SKM-1 treated with dmso at 0.1 percent for 144 hours (cell line): Measurements from ENCODE around the gene CRADD.
A peak's percentile ranks its signal among the peaks of the same experiment; 100 is the strongest.
"Not testable (repeated sequence)": the region's sequence is repeated elsewhere in the genome, so short reads cannot be mapped to it uniquely, and the experiment has no call there.

ENCODE experiments used
- DNase-seq: peaks from one replicate; lab custom pipeline; 2025; ENCODE audit not compliant: unreplicated experiment; lab: John Stamatoyannopoulos, UW

Gene CRADD

DNA sequence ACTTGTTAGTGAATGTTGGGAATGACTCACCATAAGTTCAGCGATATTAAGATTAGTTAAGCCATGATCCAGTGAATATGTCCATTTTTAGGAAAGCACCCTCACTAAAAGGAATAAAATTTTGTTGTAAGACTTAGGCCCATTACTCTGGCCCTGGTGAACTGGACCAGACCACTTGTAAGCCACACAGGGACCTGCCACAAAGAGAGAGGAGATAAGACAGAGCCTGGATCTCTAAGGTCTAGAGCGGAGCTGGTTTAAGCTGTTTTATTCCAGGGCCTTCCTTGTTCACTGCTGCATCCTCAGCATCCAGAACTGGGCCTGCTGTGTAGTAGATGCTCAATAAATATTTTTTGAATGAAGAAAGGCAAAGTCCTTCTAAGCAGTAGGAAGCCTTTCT, 79.1 kb downstream of the CRADD start:
- DNase-seq, result no peak

DNA sequence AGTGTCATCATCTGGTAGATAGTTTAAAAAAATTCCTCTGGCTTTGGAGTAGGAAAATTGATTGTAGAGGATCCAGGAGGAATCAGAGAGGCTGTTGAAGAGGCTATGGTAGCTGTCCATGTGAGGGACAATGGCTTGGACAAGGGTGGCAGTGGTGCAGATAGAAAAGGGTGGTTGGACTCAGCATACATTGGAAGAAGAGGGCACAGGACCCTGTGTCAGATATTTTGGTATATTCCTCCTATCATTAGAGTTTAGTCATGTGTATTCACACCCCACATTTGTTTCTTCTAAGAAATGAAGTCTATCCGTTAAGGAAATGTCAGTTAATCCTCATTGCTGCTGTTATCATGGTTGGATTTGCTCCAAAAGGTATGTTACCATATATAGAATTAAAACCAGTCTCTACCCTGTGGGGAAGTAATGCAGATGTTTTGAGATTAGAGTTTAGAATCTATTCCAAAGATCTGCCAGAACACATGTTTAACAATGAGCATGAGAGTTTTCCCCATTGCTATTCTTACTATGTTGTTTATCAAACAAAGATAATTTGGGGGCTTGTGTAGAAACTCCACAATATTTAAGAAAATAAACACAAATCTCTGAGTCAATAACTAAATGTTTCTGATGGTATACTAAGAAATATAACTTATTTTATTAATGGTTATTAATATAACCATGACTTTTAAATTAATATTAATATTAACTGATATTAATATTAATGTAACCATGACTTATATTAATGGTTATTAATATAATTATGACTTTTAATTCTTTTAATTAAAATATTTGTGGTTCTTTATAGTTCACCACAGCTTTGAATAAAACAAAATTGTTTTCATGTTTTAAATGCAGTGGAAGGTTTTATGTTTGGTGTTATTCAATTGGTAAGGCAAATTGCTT, 80.9 kb downstream of the CRADD start:
- no peak for DNase-seq

DNA sequence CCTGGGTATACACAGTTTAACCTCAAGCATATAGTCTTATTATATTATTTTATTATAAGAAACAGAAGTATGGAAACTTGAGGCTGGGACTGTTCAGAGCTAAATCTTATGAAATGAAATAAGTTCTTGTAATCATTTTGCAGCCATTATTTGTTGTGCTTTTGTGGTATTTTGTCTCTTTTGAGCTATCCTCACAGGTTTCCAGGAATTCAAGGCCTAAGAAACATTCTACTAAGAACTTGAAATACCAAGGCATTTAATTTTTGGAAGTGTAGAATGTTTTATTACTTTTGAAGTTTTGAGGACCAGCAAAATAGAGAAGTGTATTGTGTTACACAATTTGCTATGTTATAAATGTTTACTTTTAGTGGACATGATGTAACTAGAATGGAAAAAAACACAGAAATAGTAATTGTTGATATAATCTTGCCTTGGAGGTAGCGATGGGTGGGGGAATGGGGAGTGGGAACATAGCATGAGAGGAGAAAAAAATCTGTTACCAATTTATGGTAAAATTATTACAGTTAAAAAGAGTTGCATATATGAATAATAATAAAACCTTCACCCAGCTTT, 81.7 kb downstream of the CRADD start:
- DNase-seq, result no peak

DNA sequence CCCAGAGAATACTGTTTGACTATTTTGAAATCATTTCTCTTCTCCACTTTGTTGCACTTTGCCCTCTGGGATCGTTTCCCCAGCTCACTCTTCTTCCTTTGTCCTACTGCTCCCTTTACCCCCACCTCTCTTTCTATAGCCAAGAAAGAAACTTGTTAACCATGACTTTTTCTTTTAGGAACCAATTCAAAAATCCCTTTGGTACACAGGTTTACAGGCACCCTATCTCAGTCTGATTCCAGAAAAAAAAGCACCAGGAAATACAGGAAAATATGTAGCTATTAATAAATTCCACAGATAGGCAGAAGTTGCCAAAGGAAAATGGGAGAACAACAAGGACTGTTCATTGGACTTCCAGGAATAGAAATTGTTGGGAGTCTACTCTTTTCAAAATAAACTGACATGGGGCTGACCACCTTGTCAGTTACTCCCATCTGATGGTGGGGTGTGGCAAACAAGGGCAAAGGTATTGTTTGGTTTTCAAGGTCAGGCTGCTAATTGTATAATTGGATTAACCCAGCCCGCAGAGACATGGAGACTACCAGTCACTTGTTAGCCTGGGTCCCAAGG, 82.4 kb downstream of the CRADD start:
- no peak for DNase-seq

DNA sequence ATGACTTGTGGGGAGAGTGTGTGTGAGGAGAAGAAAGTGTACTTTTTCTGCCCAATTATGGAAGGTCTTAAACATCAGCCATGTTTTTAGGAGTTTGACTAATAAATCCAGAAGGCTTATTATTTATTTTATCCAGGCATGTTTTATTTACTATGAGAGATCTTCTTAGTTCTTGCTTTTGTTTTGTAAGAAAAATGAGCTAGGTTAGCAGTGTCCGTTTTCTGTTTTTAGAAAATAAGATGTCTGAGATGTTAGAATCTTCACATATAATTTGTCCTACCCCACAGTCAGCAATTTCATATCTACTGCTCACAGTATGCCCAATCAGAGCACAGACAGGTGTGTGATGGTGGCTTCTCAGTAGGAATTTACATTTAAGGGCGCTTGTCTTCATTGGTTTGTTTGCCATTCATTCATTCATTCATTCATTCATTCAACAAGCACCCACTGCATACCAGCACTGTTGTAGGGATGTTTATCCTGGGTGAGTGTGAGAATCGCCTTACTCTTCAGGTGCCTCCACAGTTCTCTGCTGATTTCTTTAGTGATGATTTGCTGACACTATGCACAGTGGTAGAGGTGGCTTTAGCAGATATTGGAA, 83.2 kb downstream of the CRADD start:
- DNase-seq, result no peak

DNA sequence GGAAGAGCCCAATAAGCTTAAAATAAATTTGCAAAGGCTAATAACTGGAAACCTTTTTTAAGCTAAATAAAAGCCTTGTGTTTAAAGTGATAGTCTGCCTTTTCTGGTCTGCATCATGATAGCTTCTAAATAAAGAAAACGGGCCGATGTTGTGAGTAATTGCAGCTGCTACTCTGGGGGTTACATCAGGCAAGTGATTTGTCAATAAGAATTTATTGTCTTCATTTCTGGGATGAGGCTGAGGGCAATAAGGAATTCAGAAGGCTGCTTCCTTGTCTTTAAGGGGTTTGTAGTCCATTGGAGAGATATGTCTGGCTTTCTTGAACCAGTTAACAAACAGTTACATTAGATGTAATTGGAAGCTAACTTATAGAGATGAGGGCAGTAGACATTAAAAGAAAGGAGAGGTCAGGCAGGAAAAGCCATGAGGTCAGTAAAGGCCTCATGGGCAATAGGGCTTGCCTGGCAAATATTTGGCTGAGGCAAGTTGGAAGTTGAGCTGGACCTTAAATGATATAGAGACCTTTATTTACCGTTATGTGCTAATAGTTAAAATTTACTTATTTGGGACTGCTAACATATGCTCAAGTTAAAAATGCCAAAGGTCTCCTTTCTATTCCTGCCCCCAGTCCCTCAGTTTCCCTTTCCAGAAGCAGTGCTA, 85.0 kb downstream of the CRADD start:
- no peak for DNase-seq

DNA sequence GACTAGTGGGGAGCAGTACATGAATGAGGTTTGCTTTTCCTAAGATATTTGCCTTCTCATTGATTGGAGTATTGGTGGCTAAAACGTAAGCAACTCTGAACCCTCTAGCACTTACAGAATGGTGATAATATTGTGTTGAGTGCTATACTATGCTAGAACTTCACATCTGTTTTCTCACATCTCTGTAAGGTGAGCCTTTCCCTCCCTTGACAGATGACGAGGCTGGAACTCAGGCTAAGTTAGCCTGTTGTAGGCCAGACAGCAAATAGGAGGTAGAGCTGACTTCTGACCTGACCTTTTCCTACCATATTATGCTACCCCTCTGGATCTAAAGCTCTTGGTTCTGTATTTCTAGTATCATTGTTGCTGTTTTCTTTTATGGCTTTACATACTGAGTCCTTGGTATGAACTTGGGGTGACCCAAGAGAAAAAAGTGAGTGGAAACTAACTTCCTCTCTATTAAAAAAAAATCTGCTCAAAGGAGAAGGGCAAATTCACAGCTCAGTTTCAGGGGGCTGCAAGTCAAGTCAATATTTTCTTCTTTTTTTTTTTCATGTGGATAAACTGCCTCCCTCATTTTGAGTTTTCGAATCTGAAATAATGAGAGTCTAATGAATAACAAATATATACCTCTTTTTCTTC, 85.9 kb downstream of the CRADD start:
- no peak for DNase-seq

DNA sequence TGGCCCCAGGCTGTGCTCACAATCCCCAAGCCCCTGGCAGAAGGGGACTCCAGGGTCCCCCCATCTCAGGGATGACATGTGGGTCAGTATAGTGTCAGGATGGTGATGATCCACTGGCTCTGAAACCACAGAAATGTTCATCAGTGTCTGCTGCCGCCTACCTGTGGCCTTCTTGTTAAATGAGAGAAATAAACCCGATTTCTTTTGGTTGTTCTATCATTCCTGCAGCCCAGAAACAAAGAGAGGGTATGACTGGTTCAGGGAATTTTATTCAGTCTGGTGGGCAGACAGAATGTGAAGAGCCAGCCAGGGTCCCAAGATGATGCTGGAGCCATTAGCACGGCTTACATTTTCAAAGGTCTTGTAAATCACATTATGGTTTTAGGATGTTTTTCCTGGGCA, 86.6 kb downstream of the CRADD start:
- DNase-seq, result no peak

DNA sequence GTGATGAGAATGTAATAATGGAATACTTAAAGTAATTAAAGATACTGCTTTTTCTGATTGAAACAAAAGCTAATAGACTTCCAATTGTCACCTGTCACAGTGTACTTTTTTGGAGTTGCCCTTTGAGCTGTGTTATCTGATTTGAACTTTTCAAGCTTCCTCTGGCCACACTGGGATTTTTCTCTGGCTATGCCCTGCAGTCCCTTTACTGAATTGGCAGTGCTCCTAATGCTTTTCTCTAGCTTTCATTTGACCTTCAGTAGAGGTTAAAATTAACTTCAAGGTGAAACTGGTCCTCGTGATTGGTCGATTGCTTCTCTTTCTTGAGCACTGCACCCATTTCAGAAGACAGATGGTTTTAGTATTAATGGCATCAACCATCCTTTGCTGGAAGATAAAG, 89.2 kb downstream of the CRADD start:
- no peak for DNase-seq

DNA sequence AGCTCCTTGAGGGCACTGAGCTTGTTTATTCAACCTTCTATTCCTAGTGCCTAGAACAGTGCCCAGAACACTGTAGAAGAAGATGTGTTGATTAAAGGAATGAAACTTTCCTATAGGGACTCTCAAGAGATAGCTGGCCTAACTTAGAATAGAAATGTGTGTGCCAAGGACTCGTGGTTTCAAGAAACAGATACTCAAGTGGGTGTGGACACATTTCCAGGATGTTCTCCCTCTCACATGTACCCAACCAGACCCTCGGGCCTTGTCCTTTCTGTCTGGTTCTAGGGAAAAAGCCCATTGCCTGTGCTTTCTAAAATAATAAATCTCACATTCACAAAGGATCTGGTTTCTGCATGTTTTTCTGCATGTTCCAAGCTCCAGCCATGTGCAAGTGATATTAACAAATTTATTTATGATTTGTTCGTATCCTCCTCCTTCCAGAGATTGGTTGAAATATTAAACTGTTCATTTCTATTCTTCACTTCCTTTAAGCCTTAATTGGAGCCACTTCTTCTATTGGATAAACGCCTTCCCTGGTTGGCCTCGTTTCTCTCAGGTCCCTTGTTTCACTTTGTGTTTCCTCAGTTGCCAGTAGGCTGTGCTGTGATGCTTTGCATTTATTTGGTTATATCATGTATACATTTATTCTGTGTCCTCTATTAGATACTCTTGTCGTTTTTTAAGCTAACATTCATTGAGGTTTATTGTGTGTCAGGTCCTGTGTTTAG, 89.8 kb downstream of the CRADD start:
- DNase-seq, result no peak

DNA sequence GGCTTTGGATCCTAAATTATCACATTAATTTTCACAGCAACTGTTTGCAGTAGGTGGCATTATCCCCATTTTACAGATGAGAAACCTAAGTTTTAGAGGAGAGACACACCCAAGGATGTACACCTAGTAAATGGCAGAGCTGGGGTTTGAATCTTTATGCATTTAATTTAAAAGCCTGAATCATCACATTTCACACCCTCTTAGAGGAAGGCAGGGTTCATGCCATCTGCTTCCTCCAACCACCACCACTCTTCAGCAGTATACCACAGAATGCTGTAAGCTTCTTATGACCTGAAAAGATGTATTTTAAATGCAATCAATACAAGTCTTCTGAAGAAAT, 90.3 kb downstream of the CRADD start:
- DNase-seq, result no peak

DNA sequence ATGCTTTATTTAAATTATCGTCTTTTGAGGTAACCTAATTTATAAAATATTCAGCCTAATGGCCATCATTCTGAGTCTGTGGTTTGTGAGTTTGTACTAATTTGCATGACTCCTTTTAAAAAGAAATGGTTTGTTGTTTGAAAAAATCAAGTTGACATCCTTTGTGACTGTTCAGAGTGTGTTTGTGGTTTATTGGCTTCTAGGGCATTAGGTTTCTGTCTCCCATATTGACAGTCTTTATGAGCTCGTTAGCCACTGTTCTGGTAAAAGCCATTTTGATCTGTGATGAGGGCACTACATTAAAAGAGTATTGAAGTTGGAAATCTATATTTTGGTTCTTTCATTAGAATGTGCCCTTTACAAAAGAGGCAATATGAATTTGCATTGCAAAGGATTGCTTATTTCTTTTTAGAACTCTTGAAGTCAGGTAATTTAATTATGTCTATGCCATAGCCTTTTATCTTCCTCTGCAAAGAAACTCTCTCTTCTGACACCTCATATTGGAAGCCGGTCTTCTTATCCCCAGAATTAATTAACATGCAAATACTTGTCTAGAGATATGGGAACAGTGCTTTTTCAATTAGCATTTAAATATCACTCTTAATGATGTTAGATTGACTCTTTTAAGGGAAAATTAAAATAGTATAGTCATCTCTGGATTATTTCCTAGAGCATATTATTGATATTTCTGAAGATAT, 95.0 kb downstream of the CRADD start:
- DNase-seq, result no peak

DNA sequence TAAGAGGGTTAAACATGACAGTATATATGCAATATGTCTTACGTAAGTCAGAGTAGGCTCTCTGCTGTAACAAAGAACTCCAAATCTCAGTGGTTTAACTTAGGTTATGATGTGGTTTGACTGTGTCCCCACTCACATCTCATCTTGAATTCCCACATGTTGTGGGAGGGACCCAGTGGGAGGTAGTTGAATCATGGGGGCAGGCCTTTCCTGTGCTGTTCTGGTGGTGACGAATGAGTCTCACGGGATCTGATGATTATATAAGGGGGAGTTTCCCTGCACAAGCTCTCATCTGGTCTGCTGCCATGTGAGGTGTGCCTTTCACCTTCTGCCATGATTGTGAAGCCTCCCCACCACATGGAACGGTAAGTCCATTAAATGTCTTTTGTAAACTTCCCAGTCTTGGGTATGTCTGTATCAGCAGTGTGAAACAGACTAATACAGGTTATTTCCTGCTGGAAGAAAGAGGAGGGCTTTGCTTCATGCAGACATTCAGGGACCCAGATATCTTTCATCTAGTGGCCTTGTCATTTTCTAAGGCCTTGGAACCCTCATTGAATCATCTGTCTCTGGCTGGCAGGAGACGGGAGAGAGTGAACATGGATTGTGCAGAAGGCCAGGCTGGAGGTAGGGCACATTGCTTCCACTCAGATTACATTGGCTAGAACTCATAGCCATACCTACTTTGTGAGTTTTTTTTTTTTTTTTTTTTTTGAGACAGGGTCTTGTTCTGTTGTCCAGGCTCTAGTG, 96.1 kb downstream of the CRADD start:
- DNase-seq, result peak; percentile 26

DNA sequence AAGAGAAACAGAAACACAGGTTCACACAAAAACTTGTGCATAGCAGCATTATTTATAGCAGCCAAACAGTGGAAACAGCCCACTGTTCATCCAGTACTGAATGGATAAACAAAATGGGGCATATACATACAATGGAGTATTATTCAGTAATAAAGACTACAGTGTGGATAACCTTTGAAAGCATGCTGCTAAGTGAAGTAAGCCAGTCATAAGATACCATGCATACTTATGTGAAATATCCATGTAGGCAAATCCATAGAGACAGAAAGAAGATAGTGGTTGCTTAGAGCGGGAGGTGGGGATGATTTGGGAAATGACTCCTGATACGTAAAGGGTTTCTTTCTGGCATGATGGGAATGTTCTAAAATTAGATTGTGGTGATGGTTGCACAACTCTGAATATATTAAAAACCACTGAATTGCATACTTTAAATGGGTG, 99.4 kb downstream of the CRADD start:
- no peak for DNase-seq

DNA sequence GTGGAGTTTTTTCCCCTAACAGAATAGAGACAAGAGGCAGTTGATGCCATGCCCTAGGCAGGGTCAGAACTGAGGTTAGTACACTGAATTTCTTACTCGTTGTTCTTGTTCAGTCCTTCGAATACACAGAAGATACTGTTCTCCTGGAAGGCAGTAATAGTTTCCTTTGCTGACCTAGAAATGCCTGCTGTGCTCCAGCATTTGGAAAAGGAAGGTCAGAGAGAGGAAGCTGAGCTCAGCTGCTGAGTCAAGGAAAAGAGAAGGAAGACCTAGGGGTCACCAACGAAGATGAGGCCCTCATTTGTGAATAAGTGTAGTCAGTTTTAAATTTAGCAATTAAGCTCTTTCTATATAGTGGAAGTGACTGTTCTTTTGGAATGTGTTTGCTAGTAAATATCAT, 100.1 kb downstream of the CRADD start:
- DNase-seq, result no peak

DNA sequence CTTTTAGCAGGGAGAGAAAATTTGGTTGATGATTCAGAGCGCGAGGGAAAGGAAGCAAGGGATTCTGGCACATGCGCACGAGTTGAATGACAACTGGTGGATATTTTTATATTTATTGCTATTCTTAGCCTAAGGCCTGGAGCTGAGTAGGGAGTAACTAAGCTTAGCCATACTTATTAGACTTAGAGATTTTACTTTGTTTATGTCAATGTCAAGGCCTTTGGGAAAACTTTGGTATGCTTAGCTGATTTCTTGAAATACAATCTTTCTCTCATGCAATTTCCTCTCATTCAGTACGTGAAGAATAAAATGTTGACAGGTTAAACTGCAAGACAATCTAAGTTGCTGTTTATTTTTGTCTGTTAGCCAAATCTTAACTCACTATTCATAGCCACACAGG, 101.1 kb downstream of the CRADD start:
- no peak for DNase-seq

DNA sequence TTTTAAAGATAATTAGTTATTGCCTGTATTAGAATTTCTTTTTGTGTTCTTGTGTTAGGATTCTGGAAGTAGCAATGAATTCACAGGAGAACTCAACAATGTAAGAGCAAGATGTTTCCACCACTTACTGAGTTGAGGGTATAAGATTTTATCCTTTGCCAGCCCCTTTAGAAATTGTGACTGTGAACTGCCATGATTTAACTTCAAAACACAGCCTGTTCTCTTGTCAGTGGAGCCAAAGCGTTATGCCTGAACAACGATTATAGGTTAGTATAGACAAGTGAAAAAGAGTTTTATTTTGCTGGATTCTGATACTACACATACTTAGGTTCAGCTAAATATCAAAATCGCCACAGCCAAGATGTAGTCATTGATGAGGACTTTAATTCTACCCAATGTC, 101.6 kb downstream of the CRADD start:
- no peak for DNase-seq

DNA sequence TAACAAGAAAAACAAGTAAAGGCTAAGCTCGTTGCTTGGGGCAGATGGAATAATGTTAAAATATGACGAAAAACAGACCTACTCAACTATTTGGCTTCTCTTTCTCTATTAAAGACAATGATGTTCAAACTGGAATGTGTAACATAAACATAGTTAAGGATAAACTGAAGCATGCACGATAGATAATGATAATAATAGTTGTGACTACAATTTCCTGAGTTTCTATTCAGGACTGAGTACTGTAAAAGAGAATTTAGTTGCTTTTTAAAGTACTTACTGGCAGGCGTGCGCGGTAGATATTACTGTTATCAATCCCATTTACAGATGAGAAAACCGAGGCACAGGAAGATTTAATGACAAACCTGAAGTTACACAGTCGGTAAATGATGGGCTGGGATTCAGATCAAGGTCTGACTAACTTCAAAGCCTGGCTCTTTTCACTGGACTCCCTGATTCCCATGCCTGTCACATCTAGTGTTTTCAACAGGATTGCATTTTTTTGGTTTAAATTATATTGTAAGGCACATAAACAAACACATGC, 103.0 kb downstream of the CRADD start:
- no peak for DNase-seq

DNA sequence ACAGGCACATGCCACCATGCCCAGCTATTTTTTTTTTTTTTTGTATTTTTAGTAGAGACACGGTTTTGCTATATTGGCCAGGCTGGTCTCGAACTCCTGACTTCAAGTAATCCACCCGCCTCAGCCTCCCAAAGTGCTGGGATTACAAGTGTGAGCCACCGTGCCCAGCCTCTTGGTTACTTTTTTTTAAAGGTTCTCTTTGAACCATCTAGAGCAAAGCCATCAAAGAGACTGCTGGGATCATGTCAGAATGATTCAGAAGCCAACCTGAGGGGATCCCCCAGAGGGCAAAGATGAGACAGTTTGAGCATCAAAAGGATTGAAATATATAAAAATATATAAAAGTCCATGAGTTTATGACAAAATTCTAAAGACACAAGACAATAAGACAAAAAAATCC, 103.7 kb downstream of the CRADD start:
- DNase-seq, result not testable (repeated sequence)
